ENCODE data around the gene RTKN2. TPM values are rescaled to one million over a fixed set of nuclear protein-coding genes. Genes with fewer than 3 reads are reported as not detected.

Gene RTKN2
- total RNA-seq, 1 donor from 2014 or later = 0.09 TPM

GRCh38 chr10:62234077-62234605, 34.5 kb downstream of the RTKN2 start:
- H3K4me1 Mint-ChIP-seq = peaks cover 8% of the 10 kb centered on the region
- H3K9me3 Mint-ChIP-seq = no peaks in the 10 kb centered on the region
- no peaks in the 10 kb centered on the region for H3K36me3 Mint-ChIP-seq (ENCODE audit: low read depth)
- CTCF ChIA-PET = no interaction called here
- no peaks in the 10 kb centered on the region for H3K27me3 Mint-ChIP-seq
- H3K4me3 Mint-ChIP-seq = no peak overlapping the region
- DNase-seq = no peak
- no peak for TF ChIP-seq CTCF (IDR thresholded peaks at IDR 0.05)
- no peak overlapping the region for H3K27ac Mint-ChIP-seq
- no peak for ATAC-seq (ENCODE audit: low read depth)
- POLR2A ChIA-PET = no interaction called here
- intact Hi-C loops (cut with micrococcal nuclease) = no loop called here

GRCh38 chr10:62233356-62234076, 35.1 kb downstream of the RTKN2 start:
- ChIA-PET CTCF (no interaction called here), POLR2A (no interaction called here)
- ATAC-seq (ENCODE audit: low read depth) = no peak
- TF ChIP-seq CTCF (IDR thresholded peaks at IDR 0.05) = no peak
- no peaks in the 10 kb centered on the region for H3K27me3 Mint-ChIP-seq
- DNase-seq = no peak
- H3K27ac Mint-ChIP-seq = no peak overlapping the region
- H3K4me3 Mint-ChIP-seq = no peak overlapping the region
- H3K4me1 Mint-ChIP-seq = peaks cover 5% of the 10 kb centered on the region
- no peaks in the 10 kb centered on the region for H3K36me3 Mint-ChIP-seq (ENCODE audit: low read depth)
- H3K9me3 Mint-ChIP-seq = no peaks in the 10 kb centered on the region
- intact Hi-C loops (cut with micrococcal nuclease) = no loop called here

GRCh38 chr10:62231805-62232204, 36.8 kb downstream of the RTKN2 start:
- H3K36me3 Mint-ChIP-seq (ENCODE audit: low read depth) = no peaks in the 10 kb centered on the region
- no peaks in the 10 kb centered on the region for H3K9me3 Mint-ChIP-seq
- intact Hi-C loops (cut with micrococcal nuclease) = no loop called here
- no peak overlapping the region for H3K27ac Mint-ChIP-seq
- ChIA-PET POLR2A (no interaction called here), CTCF (no interaction called here)
- H3K4me3 Mint-ChIP-seq = no peak overlapping the region
- peaks cover 5% of the 10 kb centered on the region for H3K4me1 Mint-ChIP-seq
- no peak for DNase-seq
- no peaks in the 10 kb centered on the region for H3K27me3 Mint-ChIP-seq
- TF ChIP-seq CTCF (IDR thresholded peaks at IDR 0.05) = no peak
- ATAC-seq (ENCODE audit: low read depth) = no peak

GRCh38 chr10:62231371-62231770, 37.3 kb downstream of the RTKN2 start:
- ATAC-seq (ENCODE audit: low read depth) = no peak
- Mint-ChIP-seq H3K4me3 (no peak overlapping the region), H3K27me3 (no peaks in the 10 kb centered on the region), H3K36me3 (ENCODE audit: low read depth) (no peaks in the 10 kb centered on the region), H3K27ac (no peak overlapping the region), H3K9me3 (no peaks in the 10 kb centered on the region), H3K4me1 (peaks cover 5% of the 10 kb centered on the region)
- intact Hi-C loops (cut with micrococcal nuclease) = no loop called here
- DNase-seq = no peak
- no peak for TF ChIP-seq CTCF (IDR thresholded peaks at IDR 0.05)
- POLR2A ChIA-PET = no interaction called here
- CTCF ChIA-PET = no interaction called here

GRCh38 chr10:62230344-62231121, 38.1 kb downstream of the RTKN2 start:
- no peaks in the 10 kb centered on the region for H3K9me3 Mint-ChIP-seq
- no peaks in the 10 kb centered on the region for H3K27me3 Mint-ChIP-seq
- no peak overlapping the region for H3K27ac Mint-ChIP-seq
- intact Hi-C loops (cut with micrococcal nuclease) = no loop called here
- DNase-seq = no peak
- no peak overlapping the region for H3K4me3 Mint-ChIP-seq
- no peak for TF ChIP-seq CTCF (IDR thresholded peaks at IDR 0.05)
- ChIA-PET CTCF (no interaction called here), POLR2A (no interaction called here)
- H3K36me3 Mint-ChIP-seq (ENCODE audit: low read depth) = no peaks in the 10 kb centered on the region
- H3K4me1 Mint-ChIP-seq = peaks cover 5% of the 10 kb centered on the region
- ATAC-seq (ENCODE audit: low read depth) = no peak
